Small intestine (tissue), 7 donors: Measurements from ENCODE around the gene TGFBI. TPM values are rescaled to one million over a fixed set of nuclear protein-coding genes. Genes with fewer than 3 reads are reported as not detected.

Experiments used
- DNase-seq, 2 donors: peaks; one replicate each; pipeline versions ENCODE4 v3.0.0 to v3.0.0-alpha.2; 2013
- FAIRE-seq: peaks from 2 replicates; lab custom pipeline; 2012; peaks lifted over from hg19 to GRCh38; lab: Jason Lieb, UNC
- H3K27ac ChIP-seq, 3 donors: one replicate each; pipeline ENCODE4 v1.5.1; 2013; ENCODE audit warnings: low read length in 2 of 3, mild to moderate bottlenecking in 2 of 3, control low read depth in 1 of 3, inconsistent platforms in 1 of 3, low read depth in 1 of 3, moderate library complexity in 1 of 3
- H3K27me3 ChIP-seq, 3 donors: one replicate each; pipeline ENCODE4 v1.6.1; 2013; ENCODE audit warnings: low read length in 3 of 3, inconsistent platforms in 1 of 3; ENCODE audit not compliant: control insufficient read depth in 3 of 3, insufficient read depth in 3 of 3
- H3K36me3 ChIP-seq, 3 donors: one replicate each; pipeline ENCODE4 v1.6.1; 2013; ENCODE audit warnings: low read length in 3 of 3, inconsistent platforms in 1 of 3, low read depth in 1 of 3, mild to moderate bottlenecking in 1 of 3, moderate library complexity in 1 of 3; ENCODE audit not compliant: control insufficient read depth in 3 of 3, insufficient read depth in 2 of 3
- H3K4me1 ChIP-seq, 3 donors: one replicate each; pipeline ENCODE4 v1.6.1; 2013; ENCODE audit warnings: low read length in 2 of 3, inconsistent platforms in 1 of 3, low read depth in 1 of 3, mild to moderate bottlenecking in 1 of 3, moderate library complexity in 1 of 3; ENCODE audit not compliant: control insufficient read depth in 3 of 3, insufficient read depth in 2 of 3
- H3K4me3 ChIP-seq, 3 donors: one replicate each; pipeline ENCODE4 v1.5.1; 2013; ENCODE audit warnings: low read length in 3 of 3, control low read depth in 1 of 3, inconsistent platforms in 1 of 3, low read depth in 1 of 3, mild to moderate bottlenecking in 1 of 3, moderate library complexity in 1 of 3
- H3K9me3 ChIP-seq, 2 donors: one replicate each; pipeline ENCODE4 v1.6.1; 2013; ENCODE audit warnings: low read depth in 1 of 2, low read length in 1 of 2; ENCODE audit not compliant: control insufficient read depth in 2 of 2, insufficient read depth in 1 of 2
- WGBS, 3 donors: extraction: QIAGEN DNeasy Blood & Tissue Kit; methylation state at CpG; one replicate each; pipeline ENCODE4 v1.1.7; 2013; 5-methylcytosine and 5-hydroxymethylcytosine counted together
- polyA plus RNA-seq, 4 donors: library from polyadenylated mRNA; stranded (reverse) in 3 of 4; unstranded in 1 of 4; fragments of 200-250 nt in 3 of 4; fragments of 120-200 nt in 1 of 4; gene quantifications; one replicate each; pipeline versions ENCODE4 v1.2.1 to v1.2.3, GENCODE V29; 2013
- donor health status: healthy with polysubstance abuse.
- donor health status: control.
- donor health status: control.
- donor health status: Bipolar disorder and iron deficiency.
- donor health status: healthy.

The TGFBI gene
- polyA plus RNA-seq, 4 donors = 4.2 to 114 (median 48.3) TPM

- no peak for FAIRE-seq
- no peaks in the 10 kb centered on the region for H3K4me1 ChIP-seq
- H3K4me3 ChIP-seq = no peak overlapping the region
- no peaks in the 10 kb centered on the region for H3K36me3 ChIP-seq
- H3K27ac ChIP-seq = peak overlapping the region in 1 of 3 donors; percentile 17
- H3K27me3 ChIP-seq = no peaks in the 10 kb centered on the region
- no peaks in the 10 kb centered on the region for H3K9me3 ChIP-seq
- 60 to 73% (median 71%) methylated on average over 11 of the region's 11 CpGs for WGBS, 3 donors
- DNase-seq = no peak
These were observed 22.6 kb upstream of the TGFBI start for GRCh38 chr5:136006164-136006563.

GRCh38 chr5:136006761-136007251 is 22.0 kb upstream of the TGFBI start:
- Histone ChIP-seq H3K36me3 (no peaks in the 10 kb centered on the region), H3K4me1 (no peaks in the 10 kb centered on the region), H3K9me3 (no peaks in the 10 kb centered on the region), H3K27ac (peak overlapping the region in 1 of 3 donors; percentile 67), H3K27me3 (no peaks in the 10 kb centered on the region), H3K4me3 (no peak overlapping the region)
- FAIRE-seq (no peak), DNase-seq (no peak)
- 83 to 85% (median 83%) methylated on average over 7 of the region's 7 CpGs for WGBS, 3 donors

- no peak for DNase-seq
- peak overlapping the region in 1 of 3 donors; percentile 67 for H3K27ac ChIP-seq
- H3K27me3 ChIP-seq = no peaks in the 10 kb centered on the region
- no peak for FAIRE-seq
- H3K4me1 ChIP-seq = no peaks in the 10 kb centered on the region
- no peaks in the 10 kb centered on the region for H3K36me3 ChIP-seq
- no peaks in the 10 kb centered on the region for H3K9me3 ChIP-seq
- no peak overlapping the region for H3K4me3 ChIP-seq
- WGBS, 3 donors = 85 to 89% (median 86%) methylated on average over 4 of the region's 4 CpGs
These were observed 21.5 kb upstream of the TGFBI start for GRCh38 chr5:136007271-136007670.

GRCh38 chr5:136011414-136012001 is 17.3 kb upstream of the TGFBI start:
- DNase-seq = peak in 1 of 2 donors; percentile 48
- no peaks in the 10 kb centered on the region for H3K27me3 ChIP-seq
- H3K4me1 ChIP-seq = no peaks in the 10 kb centered on the region
- FAIRE-seq = no peak
- 21 to 36% (median 36%) methylated on average over 4 of the region's 4 CpGs for WGBS, 3 donors
- H3K4me3 ChIP-seq = no peak overlapping the region
- no peak overlapping the region for H3K27ac ChIP-seq
- no peaks in the 10 kb centered on the region for H3K36me3 ChIP-seq
- H3K9me3 ChIP-seq = no peaks in the 10 kb centered on the region

DNA sequence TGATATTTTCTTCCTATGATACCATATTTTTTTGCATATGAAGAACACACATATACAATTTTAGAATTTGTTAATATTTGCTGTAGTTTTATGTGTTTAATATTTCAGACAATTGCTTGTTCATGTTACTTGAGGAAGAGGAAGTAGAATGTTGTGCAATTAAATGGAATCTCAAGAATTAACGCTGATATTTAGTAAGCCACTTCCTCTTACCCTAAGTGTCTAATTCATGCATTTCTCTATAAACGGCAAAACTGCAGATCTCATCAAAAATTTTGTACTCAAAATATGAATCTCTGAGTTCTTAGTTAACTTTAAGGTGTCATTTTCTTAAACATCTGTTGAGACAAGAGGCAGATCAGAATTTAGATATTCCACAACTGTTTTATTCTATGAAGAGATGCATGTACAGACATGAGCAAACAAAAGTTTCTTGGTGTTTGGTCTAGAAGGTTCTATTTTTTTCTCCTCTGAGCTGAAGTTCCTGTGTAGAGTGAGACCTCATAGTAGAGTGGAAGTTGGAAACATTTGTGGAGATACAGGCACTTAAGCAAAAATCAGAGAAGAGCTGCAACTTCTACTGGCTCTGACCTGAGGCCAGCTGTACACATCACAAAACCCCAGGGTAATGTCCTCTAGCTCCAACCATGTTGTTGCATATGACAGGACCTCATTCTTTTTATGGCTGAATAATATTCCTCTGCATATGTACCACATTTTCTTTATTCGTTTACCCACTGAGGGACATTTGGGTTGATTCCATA is 16.6 kb upstream of the TGFBI start:
- H3K27me3 ChIP-seq = no peaks in the 10 kb centered on the region
- H3K9me3 ChIP-seq = no peaks in the 10 kb centered on the region
- no peaks in the 10 kb centered on the region for H3K36me3 ChIP-seq
- DNase-seq (peak in 1 of 2 donors; percentile 25), FAIRE-seq (no peak)
- H3K27ac ChIP-seq = peak overlapping the region in 1 of 3 donors; percentile 17
- no peak overlapping the region for H3K4me3 ChIP-seq
- H3K4me1 ChIP-seq = no peaks in the 10 kb centered on the region
- WGBS, 3 donors = 2 to 13% (median 5%) methylated on average over 3 of the region's 3 CpGs

DNA sequence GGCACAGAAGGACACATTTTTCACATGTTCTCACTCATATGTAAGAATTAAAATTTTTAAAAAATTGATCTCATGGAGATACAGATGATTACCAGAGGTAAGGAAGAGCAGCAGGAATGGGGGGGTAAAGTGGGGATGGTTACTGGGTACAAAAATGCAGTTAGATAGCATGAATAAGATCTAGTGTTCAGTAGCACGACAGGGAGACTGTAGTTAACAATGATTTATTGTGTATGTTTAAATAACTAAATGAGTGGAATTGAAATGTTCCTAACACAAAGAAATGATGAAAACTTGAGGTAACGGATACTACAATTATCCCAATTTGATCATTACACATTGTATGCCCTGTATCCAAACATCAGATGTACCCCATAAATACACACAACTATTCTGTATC is 15.2 kb upstream of the TGFBI start:
- no peak for DNase-seq
- Histone ChIP-seq H3K4me1 (no peaks in the 10 kb centered on the region), H3K27me3 (no peaks in the 10 kb centered on the region), H3K4me3 (no peak overlapping the region), H3K9me3 (no peaks in the 10 kb centered on the region), H3K36me3 (no peaks in the 10 kb centered on the region), H3K27ac (no peak overlapping the region)
- WGBS, 3 donors = 72 to 89% (median 73%) methylated on average over 2 of the region's 2 CpGs
- no peak for FAIRE-seq

DNA sequence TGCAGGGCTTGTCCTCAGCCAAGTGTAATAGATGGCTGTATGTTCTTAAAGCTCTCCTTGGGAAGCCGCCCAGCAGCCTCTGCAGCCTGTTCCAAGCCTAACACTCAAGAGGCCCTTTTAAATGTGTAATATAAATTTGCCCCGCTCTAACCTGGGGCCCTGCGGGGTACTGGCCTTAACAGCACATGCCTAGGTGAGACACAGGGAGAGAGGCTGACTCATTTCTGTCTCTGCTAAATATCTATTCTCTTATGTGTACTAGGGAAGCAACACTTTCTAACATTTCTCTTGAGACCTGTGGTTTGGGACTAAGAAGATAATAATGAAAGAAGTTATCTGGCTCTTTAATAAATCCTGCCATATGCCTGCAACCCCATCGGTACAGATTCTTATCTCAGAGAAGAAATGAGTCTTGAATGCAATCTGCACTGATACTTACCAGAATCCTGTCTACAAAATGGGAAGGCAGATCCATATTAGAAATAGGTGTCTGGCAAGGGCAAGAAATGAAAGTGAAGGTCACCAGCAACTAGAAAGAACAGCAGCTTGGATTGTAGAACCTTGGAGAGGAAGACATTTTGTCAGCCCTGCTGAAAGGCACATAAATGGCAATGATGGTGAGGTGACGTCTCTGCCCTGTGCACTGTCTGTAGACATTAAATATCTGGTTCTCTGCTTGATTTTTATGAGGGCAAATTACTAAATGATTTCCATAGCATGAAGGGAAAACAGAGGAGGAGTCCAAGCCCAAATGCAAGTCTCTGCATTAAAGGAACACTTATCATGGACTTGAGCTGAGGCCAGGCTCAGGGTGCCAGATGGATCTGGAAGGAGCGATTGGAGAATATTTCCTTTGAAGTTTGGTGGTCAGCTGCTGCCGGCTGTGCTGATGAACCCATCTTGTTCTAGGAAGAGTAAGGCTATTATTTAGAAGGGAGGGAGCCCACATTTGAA is 14.5 kb upstream of the TGFBI start:
- no peak overlapping the region for H3K4me3 ChIP-seq
- WGBS, 3 donors = 66 to 78% (median 77%) methylated on average over 7 of the region's 7 CpGs
- H3K4me1 ChIP-seq = peaks cover 0 to 2% (median 0%) of the 10 kb centered on the region in 3 donors
- no peak overlapping the region for H3K27ac ChIP-seq
- H3K36me3 ChIP-seq = no peaks in the 10 kb centered on the region
- no peaks in the 10 kb centered on the region for H3K9me3 ChIP-seq
- no peak for DNase-seq
- no peaks in the 10 kb centered on the region for H3K27me3 ChIP-seq
- FAIRE-seq = no peak

- WGBS, 3 donors = 83 to 91% (median 91%) methylated on average over 6 of the region's 6 CpGs
- Histone ChIP-seq H3K9me3 (no peaks in the 10 kb centered on the region), H3K27me3 (no peaks in the 10 kb centered on the region), H3K4me3 (no peak overlapping the region), H3K4me1 (peaks cover 0 to 6% (median 2%) of the 10 kb centered on the region in 3 donors), H3K36me3 (no peaks in the 10 kb centered on the region), H3K27ac (no peak overlapping the region)
- FAIRE-seq (no peak), DNase-seq (no peak)
These were observed 13.8 kb upstream of the TGFBI start for GRCh38 chr5:136015003-136015375.
